ENCODE measurements around the gene LTBR. TPM values are rescaled to one million over a fixed set of nuclear protein-coding genes. Genes with fewer than 3 reads are reported as not detected.

The LTBR gene
- total RNA-seq, 2 donors from 2014 or later, result 120 to 129 TPM

DNA sequence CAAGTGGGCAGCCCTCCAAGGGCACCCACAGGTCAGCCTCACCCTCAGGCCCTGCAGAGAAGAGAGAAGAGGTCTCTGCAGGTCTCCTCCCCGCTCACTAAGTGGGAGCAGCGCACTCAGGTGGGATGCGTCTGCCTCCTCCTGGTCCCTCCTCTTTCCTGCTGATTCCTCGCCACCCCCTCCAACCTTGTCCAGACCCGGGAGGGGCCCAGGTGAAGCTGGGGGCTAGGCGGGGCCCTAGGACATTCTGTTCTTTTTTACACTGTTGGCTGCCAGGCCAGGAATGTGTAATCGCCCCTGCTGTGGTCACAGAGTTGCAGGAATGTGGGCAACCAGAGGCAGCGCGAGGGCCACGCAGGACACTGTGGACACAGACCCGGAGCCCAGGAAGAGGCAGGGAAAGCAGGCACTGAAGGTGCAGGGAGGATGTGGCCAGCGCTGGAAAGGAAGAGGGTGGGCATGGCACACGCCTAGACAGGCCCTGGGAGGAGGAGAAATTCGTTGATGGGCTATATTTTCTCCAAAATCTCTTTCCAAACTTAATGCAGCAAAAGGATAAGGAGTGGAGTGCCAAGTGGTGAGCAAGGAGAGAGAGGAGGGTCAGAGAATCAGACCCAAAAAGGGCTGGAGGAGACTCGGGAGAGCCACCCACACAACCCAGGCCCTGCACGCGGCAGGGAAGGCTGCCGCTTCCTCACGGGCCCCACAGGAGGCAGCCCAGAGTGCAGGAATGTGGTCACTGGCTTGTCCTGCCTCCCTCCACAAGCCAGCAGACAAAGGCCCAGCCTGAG lies 7.7 kb upstream of the LTBR start:
- DNase-seq (peak; percentile 66 to 88), ATAC-seq (peak; percentile 42)
- intact Hi-C loops (cut with DNase I, micrococcal nuclease), result no loop called here

DNA sequence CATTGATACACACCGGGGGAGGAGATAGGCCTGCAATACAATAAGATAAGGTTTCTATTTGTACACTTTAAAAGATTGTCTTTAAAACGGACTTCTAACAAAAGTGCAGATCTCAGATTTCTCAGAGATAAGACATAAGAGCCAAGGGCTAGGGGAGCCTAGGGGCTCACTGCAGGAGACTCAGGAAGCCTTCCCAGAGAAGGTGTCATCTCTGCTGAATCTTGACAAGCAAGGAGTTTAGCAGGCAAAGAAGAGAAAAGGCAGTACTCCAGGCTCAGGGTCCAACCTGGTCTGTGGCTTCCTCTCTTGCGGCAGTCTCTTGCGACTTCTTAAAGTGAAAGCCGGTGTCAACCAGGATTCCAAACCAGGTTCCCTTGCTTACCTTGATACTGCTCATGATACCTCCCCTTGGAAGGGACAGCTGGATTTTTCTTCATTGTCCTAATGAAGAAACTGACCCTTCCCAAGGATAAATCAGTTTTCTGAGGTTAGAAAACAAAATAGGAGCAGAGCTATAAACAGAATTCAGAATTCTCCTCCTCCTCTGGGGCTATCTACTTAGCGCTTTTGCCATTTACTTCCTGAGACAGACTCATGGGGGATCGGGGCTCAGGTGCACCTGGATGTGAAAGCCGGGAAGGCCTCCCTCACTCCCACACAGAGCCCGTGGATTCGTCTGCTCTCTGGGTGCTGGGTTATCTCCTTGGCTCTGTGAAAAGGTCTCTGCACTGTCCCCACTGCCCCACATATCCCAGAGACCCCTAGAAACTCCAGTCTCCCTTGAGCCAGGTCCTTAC lies 6.9 kb upstream of the LTBR start:
- intact Hi-C loops (cut with DNase I, micrococcal nuclease), result no loop called here
- DNase-seq (no peak), ATAC-seq (no peak)

DNA sequence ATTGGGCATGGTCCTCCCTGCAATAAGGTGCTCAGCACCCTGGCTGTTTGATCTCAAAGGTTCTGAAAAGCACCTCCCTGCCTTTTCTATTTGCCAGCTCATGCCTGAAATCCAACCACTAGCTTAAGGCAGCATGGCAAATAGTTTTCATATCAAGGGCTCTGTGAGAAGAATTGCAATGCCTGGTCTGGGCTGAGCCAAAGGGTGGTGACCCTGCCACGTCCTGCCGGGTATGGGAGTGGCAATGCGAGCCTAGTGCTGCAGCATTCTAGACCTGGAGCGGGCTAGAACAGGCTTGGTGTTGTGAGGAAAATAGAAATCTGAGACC lies 6.3 kb upstream of the LTBR start:
- peak; percentile 64 to 82 for DNase-seq
- intact Hi-C loops (cut with DNase I, micrococcal nuclease), result no loop called here
- ATAC-seq, result peak; percentile 36

DNA sequence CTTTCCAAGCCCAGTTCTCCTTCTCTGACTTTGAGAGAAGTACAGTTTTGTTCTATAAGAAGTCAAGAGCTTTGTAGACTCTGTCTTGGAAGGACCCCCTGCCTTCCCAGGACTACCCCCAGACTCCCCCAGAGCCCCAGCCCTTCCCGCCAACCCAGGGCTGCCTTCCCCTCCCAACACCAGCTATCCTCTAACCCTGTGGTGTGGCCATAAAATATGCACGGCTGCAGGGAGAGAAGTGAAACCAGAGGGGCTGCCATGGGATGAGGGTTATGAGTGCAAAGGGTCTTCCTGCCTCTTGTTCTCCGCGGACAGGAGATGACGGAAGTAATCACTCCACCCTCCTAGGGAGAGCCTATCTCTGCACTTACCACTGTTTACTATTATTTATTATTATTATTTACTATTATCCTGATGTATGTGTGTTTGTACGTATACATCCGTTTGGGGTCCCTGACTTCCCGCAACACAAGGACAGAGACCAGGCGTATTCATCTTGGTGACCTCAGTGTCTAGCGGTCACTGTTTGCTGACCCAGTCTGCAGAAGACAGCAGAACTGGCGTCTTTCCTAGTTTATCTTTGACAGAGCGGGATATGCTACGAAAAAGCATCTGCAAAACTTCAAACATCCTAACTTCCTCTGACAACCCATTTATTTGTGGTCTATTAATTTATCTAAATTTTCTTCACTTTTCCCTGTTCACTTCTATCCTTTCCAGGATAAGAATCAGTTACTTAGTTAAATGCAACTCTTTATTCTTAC lies 5.1 kb upstream of the LTBR start:
- ATAC-seq, result no peak
- peak in 1 of 2 donors; percentile 32 for DNase-seq
- intact Hi-C loops (cut with DNase I, micrococcal nuclease), result no loop called here

DNA sequence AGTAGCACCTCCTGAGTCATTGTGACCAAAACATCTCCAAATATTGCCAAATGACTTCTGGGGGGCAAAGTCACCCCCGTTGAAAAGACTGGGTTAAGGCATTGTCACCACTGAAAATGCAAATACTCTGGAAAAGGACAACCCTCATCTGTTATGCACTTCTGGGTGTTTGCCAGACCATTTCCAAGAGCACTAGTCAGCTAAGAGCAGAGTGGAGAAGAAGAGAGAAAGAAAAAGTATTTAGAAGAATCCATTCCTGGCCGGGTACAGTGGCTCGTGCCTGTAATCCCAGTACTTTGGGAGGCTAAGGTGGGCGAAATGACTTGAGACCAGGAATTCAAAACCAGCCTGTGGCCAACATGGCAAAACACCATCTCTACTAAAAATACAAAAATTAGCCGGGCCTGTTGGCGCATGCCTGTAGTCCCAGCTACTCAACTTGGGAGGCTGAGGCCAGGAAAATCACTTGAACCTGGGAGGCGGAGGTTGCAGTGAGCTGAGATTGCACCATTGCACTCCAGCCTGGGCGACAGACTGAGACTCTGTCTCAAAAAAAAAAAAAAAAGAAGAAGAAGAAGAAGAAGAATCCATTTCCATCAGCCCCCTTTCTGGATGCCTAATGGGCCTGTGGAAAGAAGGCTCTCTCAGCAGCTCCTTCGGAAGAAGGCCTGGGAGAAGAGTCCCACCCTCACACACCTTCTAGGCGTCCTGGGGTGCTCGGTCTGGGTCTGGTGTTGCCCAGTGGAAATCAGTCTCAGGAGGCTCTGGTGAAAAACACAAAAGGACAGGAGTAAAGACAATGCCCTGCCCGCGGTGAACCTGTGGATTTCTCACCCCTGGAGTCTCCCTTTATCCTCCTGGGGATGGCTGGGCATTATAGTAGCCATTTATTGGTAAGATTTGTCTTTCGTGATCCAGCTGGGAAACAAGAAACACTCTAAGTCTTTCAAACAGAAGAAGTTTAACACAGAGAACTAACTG lies 3.5 kb upstream of the LTBR start:
- no peak for ATAC-seq
- DNase-seq, result no peak
- intact Hi-C loops (cut with DNase I, micrococcal nuclease), result no loop called here

DNA sequence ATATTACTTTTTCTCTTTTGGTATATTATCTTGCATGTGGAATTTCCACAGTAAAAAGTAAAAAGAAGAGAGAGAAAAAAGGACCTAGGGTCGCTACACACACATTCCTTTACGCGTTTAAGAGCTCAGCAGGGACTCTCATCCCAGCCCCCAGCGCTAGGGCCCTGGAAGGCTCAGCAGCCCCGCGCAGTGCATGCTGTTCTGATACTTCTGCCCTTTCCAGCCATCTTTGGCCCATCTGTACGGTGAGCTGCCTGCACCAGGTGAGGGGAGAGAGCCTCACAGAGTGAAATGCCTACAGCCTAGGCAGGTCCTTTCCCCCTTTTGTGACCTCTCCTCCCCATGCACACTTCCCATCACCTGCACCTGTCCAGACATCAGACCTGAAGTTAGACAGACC lies 1.6 kb upstream of the LTBR start:
- DNase-seq (no peak), ATAC-seq (no peak)

DNA sequence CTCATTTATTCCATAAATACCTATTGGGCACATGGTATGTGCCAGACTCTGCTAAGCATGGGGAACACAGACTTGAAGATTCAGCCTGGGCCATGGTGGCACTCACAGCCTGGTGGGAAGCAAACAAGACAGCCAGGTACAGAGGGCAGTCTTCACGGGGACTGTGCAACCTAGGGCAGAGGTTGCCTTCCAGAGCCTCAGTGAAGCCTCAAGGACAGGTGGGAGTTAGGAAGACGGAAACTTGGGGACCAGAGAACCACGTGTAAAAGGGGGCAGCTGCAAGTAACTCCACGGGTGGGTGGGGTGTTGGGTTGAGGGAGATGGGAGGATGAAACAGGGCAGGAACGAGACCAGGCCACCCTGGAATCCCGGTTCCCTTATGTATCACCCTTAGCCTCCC lies 980 bp upstream of the LTBR start:
- DNase-seq (no peak), ATAC-seq (no peak)
- intact Hi-C loops (cut with DNase I, micrococcal nuclease), result no loop called here

More for the DNA sequence above, 1.6 kb upstream of the LTBR start:
- intact Hi-C loops (cut with DNase I, micrococcal nuclease), result no loop called here

DNA sequence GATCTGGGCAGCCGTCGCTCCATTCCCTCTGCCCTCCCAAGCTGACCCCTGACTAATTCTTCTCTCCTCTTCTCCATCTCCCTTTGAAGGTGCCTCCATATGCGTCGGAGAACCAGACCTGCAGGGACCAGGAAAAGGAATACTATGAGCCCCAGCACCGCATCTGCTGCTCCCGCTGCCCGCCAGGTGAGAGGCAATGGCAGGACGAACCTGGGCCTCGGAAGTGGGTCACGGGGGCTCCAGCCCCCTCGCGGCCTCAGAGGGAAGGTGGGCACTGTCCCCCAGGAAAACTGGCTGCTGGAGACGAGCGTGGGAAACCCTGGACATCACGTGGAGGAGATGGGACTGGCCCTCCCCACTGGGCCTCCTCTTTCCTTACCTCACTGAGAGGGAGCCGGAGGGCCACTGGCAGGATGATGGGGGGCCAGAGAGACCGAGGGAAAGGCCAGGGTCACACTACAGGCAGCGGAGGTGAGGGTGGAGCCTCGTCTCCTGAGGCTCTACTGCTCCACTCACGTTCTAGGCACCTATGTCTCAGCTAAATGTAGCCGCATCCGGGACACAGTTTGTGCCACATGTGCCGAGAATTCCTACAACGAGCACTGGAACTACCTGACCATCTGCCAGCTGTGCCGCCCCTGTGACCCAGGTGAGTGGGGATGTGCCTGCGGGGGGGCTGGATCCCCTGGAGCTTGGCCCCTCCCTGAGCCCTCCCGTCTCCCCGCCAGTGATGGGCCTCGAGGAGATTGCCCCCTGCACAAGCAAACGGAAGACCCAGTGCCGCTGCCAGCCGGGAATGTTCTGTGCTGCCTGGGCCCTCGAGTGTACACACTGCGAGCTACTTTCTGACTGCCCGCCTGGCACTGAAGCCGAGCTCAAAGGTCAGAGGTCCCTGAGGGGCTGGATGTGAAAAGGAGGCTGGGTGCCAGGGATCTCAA lies 806 bp downstream of the LTBR start:
- DNase-seq (peak in 1 of 2 donors; percentile 55), ATAC-seq (peak; percentile 34)
- intact Hi-C loops (cut with DNase I, micrococcal nuclease), result no loop called here

DNA sequence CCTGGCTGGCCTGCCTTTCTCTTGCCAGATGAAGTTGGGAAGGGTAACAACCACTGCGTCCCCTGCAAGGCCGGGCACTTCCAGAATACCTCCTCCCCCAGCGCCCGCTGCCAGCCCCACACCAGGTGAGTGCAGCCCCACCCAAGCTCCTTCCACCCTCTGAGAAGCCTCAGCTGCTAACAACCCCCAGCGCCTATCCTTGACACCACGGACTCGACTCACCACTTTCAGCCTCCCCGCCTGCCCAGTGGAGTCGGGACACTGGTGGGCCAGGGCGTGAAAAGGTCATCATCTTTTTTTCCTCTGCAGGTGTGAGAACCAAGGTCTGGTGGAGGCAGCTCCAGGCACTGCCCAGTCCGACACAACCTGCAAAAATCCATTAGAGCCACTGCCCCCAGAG lies 2.1 kb downstream of the LTBR start:
- DNase-seq (no peak), ATAC-seq (no peak)
- intact Hi-C loops (cut with DNase I, micrococcal nuclease), result no loop called here

DNA sequence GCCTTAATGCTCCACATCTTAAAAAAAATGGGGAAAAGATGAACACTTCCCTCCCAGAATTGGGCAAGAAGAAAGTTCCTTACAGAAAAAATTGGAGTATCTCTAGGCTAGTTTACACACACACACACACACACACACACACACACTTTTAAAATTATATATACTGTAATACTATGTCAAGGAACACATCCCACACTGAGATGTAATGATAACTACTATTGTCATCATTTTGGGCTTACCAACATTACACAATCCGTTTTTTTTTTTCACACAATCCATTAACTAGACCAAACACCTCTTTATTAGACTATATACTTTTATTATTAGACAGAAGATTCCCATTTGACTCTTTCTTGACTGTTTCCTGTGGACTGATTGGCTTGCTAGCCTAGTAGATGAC lies 2.5 kb downstream of the LTBR start:
- DNase-seq (no peak), ATAC-seq (no peak)
- intact Hi-C loops (cut with DNase I, micrococcal nuclease), result no loop called here

DNA sequence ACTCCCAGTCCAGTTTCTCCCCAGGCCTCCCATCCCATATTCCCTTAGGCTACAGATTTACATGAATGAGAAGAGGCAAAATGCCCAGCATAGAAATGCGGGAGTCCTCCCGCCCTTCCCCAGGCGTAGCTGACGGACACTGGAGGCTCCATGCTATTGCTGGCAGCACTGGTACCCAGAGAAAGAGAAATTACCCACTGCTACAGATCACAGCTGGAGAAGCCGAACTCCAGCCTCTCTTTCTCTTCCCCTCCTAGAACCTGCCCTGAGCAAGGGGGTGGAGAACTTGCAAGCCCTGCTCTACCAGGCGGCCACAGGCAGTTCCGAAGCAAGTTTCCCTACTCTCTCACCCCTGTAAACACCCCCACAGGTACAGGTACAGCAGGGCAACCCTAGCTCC lies 3.6 kb downstream of the LTBR start:
- ATAC-seq (no peak), DNase-seq (no peak)
- intact Hi-C loops (cut with DNase I, micrococcal nuclease), result no loop called here

DNA sequence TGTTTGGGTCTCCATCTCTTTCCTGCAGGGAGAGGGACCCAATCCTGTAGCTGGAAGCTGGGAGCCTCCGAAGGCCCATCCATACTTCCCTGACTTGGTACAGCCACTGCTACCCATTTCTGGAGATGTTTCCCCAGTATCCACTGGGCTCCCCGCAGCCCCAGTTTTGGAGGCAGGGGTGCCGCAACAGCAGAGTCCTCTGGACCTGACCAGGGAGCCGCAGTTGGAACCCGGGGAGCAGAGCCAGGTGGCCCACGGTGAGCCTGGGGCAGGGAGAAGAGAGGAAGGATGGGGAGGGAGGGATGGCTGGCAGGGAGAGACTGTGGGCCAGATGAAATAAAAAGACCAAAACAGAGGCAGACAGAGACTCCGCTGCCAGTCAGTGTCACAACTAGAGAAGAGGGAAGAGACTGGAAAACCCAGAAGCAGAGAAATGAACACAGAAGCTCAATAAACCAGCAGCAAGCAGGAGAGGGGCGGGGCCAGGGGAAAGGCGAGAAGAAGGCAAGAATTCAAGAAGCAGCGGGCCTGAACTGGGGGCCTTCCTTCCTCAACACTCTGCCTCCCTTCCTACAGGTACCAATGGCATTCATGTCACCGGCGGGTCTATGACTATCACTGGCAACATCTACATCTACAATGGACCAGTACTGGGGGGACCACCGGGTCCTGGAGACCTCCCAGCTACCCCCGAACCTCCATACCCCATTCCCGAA lies 6.3 kb downstream of the LTBR start:
- intact Hi-C loops (cut with DNase I, micrococcal nuclease), result no loop called here
- DNase-seq, result peak; percentile 62 to 70
- peak; percentile 29 for ATAC-seq

DNA sequence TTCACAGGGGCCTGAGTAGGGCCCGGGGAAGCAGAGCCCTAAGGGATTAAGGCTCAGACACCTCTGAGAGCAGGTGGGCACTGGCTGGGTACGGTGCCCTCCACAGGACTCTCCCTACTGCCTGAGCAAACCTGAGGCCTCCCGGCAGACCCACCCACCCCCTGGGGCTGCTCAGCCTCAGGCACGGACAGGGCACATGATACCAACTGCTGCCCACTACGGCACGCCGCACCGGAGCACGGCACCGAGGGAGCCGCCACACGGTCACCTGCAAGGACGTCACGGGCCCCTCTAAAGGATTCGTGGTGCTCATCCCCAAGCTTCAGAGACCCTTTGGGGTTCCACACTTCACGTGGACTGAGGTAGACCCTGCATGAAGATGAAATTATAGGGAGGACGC lies 7.1 kb downstream of the LTBR start:
- ATAC-seq, result no peak
- intact Hi-C loops (cut with DNase I, micrococcal nuclease), result no loop called here
- no peak for DNase-seq

DNA sequence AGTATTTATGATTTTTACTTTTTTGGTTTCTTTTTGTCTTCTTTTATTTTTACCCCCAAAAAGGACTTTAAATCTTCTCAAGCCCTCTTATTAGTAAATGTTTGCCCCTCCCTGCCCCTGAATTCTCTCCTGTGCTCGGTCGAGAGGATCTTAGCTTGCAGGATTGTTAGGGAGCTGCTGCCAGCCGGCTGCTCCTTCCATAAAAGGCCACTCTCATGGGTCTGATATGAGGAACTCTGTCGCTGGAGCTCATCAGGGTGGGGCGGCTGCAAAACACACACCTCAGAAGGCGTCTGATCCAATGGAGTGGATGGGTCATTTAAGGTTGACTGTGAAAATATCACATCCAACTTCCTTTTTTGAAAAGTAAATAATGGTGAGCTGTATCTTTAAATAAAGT lies 8.5 kb downstream of the LTBR start:
- intact Hi-C loops (cut with DNase I, micrococcal nuclease), result no loop called here
- ATAC-seq (peak; percentile 89), DNase-seq (peak; percentile 84 to 93)

DNA sequence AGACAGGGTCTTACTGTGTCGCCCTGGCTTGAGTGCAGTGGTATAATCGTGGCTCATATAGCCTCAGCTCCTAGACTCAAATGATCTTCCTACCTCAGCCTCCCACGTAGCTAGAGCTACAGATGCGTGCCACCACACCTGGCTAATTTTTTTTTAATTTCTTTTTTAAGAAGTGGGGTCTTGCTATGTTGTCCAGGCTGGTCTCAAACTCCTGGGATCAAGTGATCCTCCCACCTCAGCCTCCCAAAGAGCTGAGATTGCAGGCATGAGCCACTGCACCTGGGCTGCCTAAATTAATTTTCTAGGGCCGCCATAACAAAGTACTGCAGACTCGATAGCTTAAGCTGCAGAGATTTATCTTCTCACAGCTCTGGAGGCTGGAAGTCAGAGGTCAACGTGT lies 9.1 kb downstream of the LTBR start:
- no peak for DNase-seq
- intact Hi-C loops (cut with DNase I, micrococcal nuclease), result no loop called here
- no peak for ATAC-seq

DNA sequence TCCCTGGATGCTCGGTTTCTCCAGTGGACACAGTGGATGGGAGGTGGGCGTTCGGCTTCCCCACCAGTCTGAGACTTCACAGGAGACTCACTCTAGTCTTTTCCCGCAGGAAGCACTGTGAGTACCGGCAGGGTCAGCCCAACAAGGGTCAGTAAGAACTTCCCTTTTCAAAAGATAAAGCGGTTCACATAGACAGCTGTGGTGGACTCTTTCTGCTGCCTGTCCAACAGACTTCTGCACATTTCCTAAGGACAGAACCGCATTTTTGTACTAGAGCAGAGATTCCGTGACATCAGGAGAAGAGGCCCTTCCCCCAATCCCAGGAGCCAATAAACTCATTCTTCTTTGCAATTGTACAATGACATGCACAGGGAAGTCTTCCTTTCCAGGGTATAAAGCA lies 10.4 kb downstream of the LTBR start:
- ATAC-seq, result no peak
- DNase-seq, result no peak

DNA sequence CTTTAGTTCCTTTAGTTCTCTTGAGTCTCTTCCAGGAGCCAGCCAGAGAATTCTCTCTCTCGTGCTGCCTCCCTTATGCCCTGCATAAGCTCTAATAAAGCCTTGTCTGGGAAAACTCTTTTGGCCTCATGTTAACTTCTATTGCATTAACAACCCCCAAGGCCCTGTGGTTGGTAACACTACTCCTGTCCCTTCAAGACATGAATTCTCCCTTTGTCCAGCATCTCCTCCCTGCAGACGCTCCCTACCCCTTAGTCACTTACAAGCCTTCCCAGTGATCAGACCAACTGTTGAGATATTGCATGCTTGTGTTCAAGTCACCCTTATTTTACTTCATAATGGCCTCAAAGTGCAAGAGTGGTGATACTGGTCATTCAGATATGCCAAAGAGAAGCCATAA lies 12.1 kb downstream of the LTBR start:
- ATAC-seq (no peak), DNase-seq (no peak)
- intact Hi-C loops (cut with DNase I, micrococcal nuclease), result no loop called here

More for the DNA sequence above, 10.4 kb downstream of the LTBR start:
- intact Hi-C loops (cut with DNase I, micrococcal nuclease), result no loop called here

Data from left colon (tissue), 2 donors.